Gastrocnemius medialis (tissue), 4 donors: ENCODE results near the gene ODAD4.

Experiments
- POLR2A ChIP-seq, 2 donors: fragments of 450-650 bp; IDR thresholded peaks; one replicate each; pipeline ENCODE4 v1.6.1; 2017; ENCODE audit warnings: antibody characterized with exemption in 2 of 2, mild to moderate bottlenecking in 2 of 2, moderate library complexity in 2 of 2
- TF ChIP-seq, protein P1 (sequence below), 5 experiments: fragments of 450-650 bp in 3 of 5; fragments of 200-600 bp in 2 of 5; sonication (generic) in 2 of 5; IDR thresholded peaks in 4 of 5; conservative IDR thresholded peaks in 1 of 5; 1 replicate in 4 of 5; 2 replicates in 1 of 5; pipeline ENCODE4 v1.5.1; 2016 to 2019; ENCODE audit warnings: antibody characterized with exemption in 5 of 5, mild to moderate bottlenecking in 3 of 5, moderate library complexity in 3 of 5

DNA sequence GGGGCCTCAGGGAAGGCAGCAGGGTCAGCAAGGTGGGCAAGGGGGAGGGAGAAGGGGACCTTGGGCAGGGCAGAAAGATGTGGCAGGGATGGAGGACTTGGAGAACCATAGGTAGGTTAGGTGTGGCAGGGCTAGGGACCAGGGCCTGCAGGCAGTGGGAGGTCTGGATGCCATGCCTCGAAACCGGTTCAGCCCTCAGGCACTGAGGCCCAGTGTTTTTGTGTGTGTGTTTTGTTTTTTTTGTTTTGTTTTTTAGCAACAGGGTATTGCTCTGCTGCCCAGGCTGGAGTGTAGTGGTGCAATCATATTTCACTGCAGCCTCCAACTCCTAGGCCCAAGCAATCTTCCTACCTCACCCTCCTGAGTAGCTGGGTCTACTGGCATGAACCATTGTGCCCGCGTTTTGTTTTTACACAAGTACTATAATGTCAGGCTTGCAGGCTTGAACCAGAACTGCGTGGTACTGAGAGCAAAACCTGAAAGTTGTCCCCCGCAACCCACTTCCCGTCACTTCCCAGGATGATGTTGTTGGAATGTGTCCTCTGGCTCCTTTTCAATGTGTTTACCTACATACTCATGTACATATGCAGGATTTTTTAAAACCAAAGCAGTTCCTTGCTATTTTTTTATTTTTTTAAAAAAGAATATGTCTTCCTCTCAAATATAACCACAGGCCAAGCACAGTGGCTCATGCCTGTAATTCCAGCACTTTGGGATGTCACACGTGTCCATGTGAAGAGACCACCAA lies 12.4 kb downstream of the ODAD4 start:
- TF ChIP-seq, protein P1, sequence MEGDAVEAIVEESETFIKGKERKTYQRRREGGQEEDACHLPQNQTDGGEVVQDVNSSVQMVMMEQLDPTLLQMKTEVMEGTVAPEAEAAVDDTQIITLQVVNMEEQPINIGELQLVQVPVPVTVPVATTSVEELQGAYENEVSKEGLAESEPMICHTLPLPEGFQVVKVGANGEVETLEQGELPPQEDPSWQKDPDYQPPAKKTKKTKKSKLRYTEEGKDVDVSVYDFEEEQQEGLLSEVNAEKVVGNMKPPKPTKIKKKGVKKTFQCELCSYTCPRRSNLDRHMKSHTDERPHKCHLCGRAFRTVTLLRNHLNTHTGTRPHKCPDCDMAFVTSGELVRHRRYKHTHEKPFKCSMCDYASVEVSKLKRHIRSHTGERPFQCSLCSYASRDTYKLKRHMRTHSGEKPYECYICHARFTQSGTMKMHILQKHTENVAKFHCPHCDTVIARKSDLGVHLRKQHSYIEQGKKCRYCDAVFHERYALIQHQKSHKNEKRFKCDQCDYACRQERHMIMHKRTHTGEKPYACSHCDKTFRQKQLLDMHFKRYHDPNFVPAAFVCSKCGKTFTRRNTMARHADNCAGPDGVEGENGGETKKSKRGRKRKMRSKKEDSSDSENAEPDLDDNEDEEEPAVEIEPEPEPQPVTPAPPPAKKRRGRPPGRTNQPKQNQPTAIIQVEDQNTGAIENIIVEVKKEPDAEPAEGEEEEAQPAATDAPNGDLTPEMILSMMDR (IDR thresholded peaks at IDR 0.05 in 4 of 5, conservative IDR thresholded peaks at IDR 0.05 in 1 of 5), result no peak
- TF ChIP-seq POLR2A (IDR thresholded peaks at IDR 0.05), result no peak
